ENCODE results near the gene FOXL1. TPM values are rescaled to one million over a fixed set of nuclear protein-coding genes. Genes with fewer than 3 reads are reported as not detected.

The FOXL1 gene
- total and polyA plus RNA-seq, 8 donors = 0.99 to 6.8 (median 5.3) TPM

DNA sequence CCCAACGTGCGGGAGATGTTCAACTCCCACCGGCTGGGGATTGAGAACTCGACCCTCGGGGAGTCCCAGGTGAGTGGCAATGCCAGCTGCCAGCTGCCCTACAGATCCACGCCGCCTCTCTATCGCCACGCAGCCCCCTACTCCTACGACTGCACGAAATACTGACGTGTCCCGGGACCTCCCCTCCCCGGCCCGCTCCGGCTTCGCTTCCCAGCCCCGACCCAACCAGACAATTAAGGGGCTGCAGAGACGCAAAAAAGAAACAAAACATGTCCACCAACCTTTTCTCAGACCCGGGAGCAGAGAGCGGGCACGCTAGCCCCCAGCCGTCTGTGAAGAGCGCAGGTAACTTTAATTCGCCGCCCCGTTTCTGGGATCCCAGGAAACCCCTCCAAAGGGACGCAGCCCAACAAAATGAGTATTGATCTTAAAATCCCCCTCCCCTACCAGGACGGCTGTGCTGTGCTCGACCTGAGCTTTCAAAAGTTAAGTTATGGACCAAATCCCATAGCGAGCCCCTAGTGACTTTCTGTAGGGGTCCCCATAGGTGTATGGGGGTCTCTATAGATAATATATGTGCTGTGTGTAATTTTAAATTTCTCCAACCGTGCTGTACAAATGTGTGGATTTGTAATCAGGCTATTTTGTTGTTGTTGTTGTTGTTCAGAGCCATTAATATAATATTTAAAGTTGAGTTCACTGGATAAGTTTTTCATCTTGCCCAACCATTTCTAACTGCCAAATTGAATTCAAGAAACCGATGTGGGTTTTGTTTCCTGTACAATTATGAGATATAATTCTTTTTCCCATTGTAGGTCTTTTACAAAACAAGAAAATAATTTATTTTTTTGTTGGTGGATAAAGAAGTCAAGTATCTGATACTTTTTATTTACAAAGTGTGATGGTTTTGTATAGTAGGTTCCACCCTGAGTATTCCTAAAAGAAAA, 9.4 kb upstream of the FOXL1 start:
- Histone ChIP-seq H3K27me3 (peaks cover 72 to 100% of the 10 kb centered on the region in 2 donors), H3K4me3 (no peak overlapping the region), H3K36me3 (no peaks in the 10 kb centered on the region), H3K4me1 (peaks cover 0 to 24% of the 10 kb centered on the region in 2 donors), H3K27ac (no peak overlapping the region), H3K9me3 (no peaks in the 10 kb centered on the region)
- intact Hi-C loops (cut with DNase I) = no loop called here
- no peak for TF ChIP-seq CTCF (IDR thresholded peaks at IDR 0.05)
- ATAC-seq (no peak), DNase-seq (no peak)

- intact Hi-C loops (cut with DNase I) = no loop called here
- no peak for ATAC-seq
- H3K27me3 ChIP-seq = peaks cover 63 to 100% of the 10 kb centered on the region in 2 donors
Measured at GRCh38 chr16:86569701-86570447, 8.5 kb upstream of the FOXL1 start.

GRCh38 chr16:86570558-86571529, 7.5 kb upstream of the FOXL1 start:
- Histone ChIP-seq H3K27me3 (peaks cover 53 to 100% of the 10 kb centered on the region in 2 donors), H3K27ac (no peak overlapping the region), H3K4me1 (peaks cover 0 to 20% of the 10 kb centered on the region in 2 donors), H3K4me3 (no peak overlapping the region), H3K9me3 (no peaks in the 10 kb centered on the region), H3K36me3 (no peaks in the 10 kb centered on the region)
- intact Hi-C loops (cut with DNase I) = no loop called here
- peak in 1 of 4 donors; percentile 21 for DNase-seq
- no peak for TF ChIP-seq CTCF (IDR thresholded peaks at IDR 0.05)
- ATAC-seq = no peak

More at GRCh38 chr16:86569701-86570447, 8.5 kb upstream of the FOXL1 start:
- H3K4me1 ChIP-seq = peaks cover 0 to 19% of the 10 kb centered on the region in 2 donors
- no peaks in the 10 kb centered on the region for H3K9me3 ChIP-seq
- H3K27ac ChIP-seq = no peak overlapping the region
- DNase-seq = no peak
- no peak for TF ChIP-seq CTCF (IDR thresholded peaks at IDR 0.05)
- H3K36me3 ChIP-seq = no peaks in the 10 kb centered on the region
- H3K4me3 ChIP-seq = no peak overlapping the region

GRCh38 chr16:86571530-86571915, 6.8 kb upstream of the FOXL1 start:
- H3K36me3 ChIP-seq = no peaks in the 10 kb centered on the region
- DNase-seq (peak in 1 of 4 donors; percentile 21), ATAC-seq (no peak)
- H3K27me3 ChIP-seq = peaks cover 52 to 100% of the 10 kb centered on the region in 2 donors
- no peak for TF ChIP-seq CTCF (IDR thresholded peaks at IDR 0.05)
- peaks cover 4 to 19% of the 10 kb centered on the region in 2 donors for H3K4me1 ChIP-seq
- no peak overlapping the region for H3K27ac ChIP-seq
- no peaks in the 10 kb centered on the region for H3K9me3 ChIP-seq
- no peak overlapping the region for H3K4me3 ChIP-seq
- intact Hi-C loops (cut with DNase I) = no loop called here

Data from left lung (tissue), 10 donors.